ENCODE data around the gene SLC6A20. TPM values are rescaled to one million over a fixed set of nuclear protein-coding genes. Genes with fewer than 3 reads are reported as not detected.

The SLC6A20 gene
- total RNA-seq, 4 donors from 2014 or later: 13.4 to 26.1 (median 21.5) TPM

DNA sequence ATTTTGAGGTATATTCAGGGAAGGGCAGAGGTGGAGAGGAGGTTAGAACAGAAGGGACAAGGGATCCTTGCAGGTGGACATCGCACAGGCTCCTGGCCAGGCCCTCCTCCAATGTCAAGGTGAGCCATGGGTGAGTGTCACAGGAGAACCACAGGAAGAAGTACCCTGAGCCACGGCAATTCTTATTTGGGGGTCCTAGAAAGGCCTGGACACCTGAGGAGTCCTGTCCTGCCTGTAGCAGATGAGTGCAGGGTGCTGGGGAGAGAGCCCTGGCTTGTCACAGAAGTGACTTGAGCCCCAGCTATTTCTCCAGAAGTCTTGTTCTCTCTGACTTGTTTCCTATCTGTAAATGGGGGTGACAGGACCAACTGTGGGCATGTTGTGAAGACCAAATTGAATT is 4.3 kb downstream of the SLC6A20 start:
- no peak for DNase-seq (ENCODE audit: low spot score in 2 of 2)
- H3K27ac ChIP-seq: no peak overlapping the region
- H3K4me3 ChIP-seq: no peak overlapping the region
- peaks cover 0 to 14% (median 6%) of the 10 kb centered on the region in 4 donors for H3K9me3 ChIP-seq
- TF ChIP-seq EP300 (IDR thresholded peaks at IDR 0.05) (no peak), POLR2A (IDR thresholded peaks at IDR 0.05) (no peak)
- TF ChIP-seq, protein P1, sequence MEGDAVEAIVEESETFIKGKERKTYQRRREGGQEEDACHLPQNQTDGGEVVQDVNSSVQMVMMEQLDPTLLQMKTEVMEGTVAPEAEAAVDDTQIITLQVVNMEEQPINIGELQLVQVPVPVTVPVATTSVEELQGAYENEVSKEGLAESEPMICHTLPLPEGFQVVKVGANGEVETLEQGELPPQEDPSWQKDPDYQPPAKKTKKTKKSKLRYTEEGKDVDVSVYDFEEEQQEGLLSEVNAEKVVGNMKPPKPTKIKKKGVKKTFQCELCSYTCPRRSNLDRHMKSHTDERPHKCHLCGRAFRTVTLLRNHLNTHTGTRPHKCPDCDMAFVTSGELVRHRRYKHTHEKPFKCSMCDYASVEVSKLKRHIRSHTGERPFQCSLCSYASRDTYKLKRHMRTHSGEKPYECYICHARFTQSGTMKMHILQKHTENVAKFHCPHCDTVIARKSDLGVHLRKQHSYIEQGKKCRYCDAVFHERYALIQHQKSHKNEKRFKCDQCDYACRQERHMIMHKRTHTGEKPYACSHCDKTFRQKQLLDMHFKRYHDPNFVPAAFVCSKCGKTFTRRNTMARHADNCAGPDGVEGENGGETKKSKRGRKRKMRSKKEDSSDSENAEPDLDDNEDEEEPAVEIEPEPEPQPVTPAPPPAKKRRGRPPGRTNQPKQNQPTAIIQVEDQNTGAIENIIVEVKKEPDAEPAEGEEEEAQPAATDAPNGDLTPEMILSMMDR (IDR thresholded peaks at IDR 0.05): no peak
- WGBS, 2 donors: 85 to 95% methylated on average over 2 of the region's 2 CpGs
- peaks cover 0 to 28% of the 10 kb centered on the region in 2 donors for H3K27me3 ChIP-seq
- H3K4me1 ChIP-seq: peaks cover 0 to 20% (median 10%) of the 10 kb centered on the region in 4 donors
- H3K36me3 ChIP-seq: no peaks in the 10 kb centered on the region

DNA sequence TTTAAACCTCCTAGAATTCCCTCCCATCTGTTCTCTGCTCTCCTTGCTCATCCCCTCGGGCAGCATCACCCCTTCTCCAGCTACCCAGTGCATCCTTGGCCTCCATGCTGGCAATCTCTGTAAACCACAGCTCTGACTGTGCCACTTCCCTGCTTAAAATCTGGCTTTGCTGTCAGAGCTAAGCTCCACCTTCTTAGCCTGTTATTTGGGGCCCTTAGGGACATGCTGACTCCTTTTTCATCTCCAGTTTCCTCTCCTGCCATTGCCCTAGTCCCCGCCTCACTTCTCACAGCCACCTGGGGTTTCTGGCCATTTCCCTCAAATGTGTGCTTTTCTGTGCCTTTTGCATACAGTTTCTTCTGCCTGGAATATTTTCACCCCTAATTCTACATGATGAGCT is 5.7 kb downstream of the SLC6A20 start:
- Histone ChIP-seq H3K27me3 (peaks cover 0 to 14% of the 10 kb centered on the region in 2 donors), H3K4me1 (peaks cover 0 to 6% (median 0%) of the 10 kb centered on the region in 4 donors)
- WGBS, 2 donors: 63 to 79% methylated on average over 2 of the region's 2 CpGs

GRCh38 chr3:45789235-45789812 is 7.0 kb downstream of the SLC6A20 start:
- Histone ChIP-seq H3K9me3 (peaks cover 0 to 19% (median 6%) of the 10 kb centered on the region in 4 donors), H3K4me1 (peaks cover 0 to 5% (median 0%) of the 10 kb centered on the region in 4 donors), H3K36me3 (no peaks in the 10 kb centered on the region), H3K4me3 (no peak overlapping the region), H3K27me3 (peaks cover 0 to 6% of the 10 kb centered on the region in 2 donors), H3K27ac (no peak overlapping the region)
- TF ChIP-seq EP300 (IDR thresholded peaks at IDR 0.05) (no peak), POLR2A (IDR thresholded peaks at IDR 0.05) (no peak)
- TF ChIP-seq, protein P1 (IDR thresholded peaks at IDR 0.05): no peak
- DNase-seq (ENCODE audit: low spot score in 2 of 2): no peak
- 89 to 90% methylated on average over 4 of the region's 4 CpGs for WGBS, 2 donors

More for the DNA sequence above, 5.7 kb downstream of the SLC6A20 start:
- Histone ChIP-seq H3K4me3 (no peak overlapping the region), H3K27ac (no peak overlapping the region), H3K36me3 (no peaks in the 10 kb centered on the region), H3K9me3 (peaks cover 0 to 14% (median 6%) of the 10 kb centered on the region in 4 donors)
- TF ChIP-seq, protein P1 (IDR thresholded peaks at IDR 0.05): no peak
- TF ChIP-seq POLR2A (IDR thresholded peaks at IDR 0.05): no peak
- no peak for TF ChIP-seq EP300 (IDR thresholded peaks at IDR 0.05)
- no peak for DNase-seq (ENCODE audit: low spot score in 2 of 2)

- Histone ChIP-seq H3K4me3 (no peak overlapping the region), H3K4me1 (no peaks in the 10 kb centered on the region), H3K36me3 (no peaks in the 10 kb centered on the region), H3K9me3 (peaks cover 0 to 19% (median 6%) of the 10 kb centered on the region in 4 donors), H3K27ac (no peak overlapping the region), H3K27me3 (no peaks in the 10 kb centered on the region)
- no peak for DNase-seq (ENCODE audit: low spot score in 2 of 2)
- no peak for TF ChIP-seq POLR2A (IDR thresholded peaks at IDR 0.05)
- TF ChIP-seq EP300 (IDR thresholded peaks at IDR 0.05): no peak
- TF ChIP-seq, protein P1 (IDR thresholded peaks at IDR 0.05): no peak
- 92 to 97% methylated on average over 2 of the region's 2 CpGs for WGBS, 2 donors
Observed at GRCh38 chr3:45787551-45787950, 8.8 kb downstream of the SLC6A20 start.

GRCh38 chr3:45786801-45787495 is 9.4 kb downstream of the SLC6A20 start:
- H3K4me1 ChIP-seq: no peaks in the 10 kb centered on the region
- H3K9me3 ChIP-seq: peaks cover 0 to 19% (median 6%) of the 10 kb centered on the region in 4 donors
- no peak overlapping the region for H3K4me3 ChIP-seq
- H3K36me3 ChIP-seq: no peaks in the 10 kb centered on the region
- no peak for DNase-seq (ENCODE audit: low spot score in 2 of 2)
- 84 to 86% methylated on average over 4 of the region's 4 CpGs for WGBS, 2 donors
- no peak overlapping the region for H3K27ac ChIP-seq
- TF ChIP-seq, protein P1 (IDR thresholded peaks at IDR 0.05): no peak
- TF ChIP-seq POLR2A (IDR thresholded peaks at IDR 0.05) (no peak), EP300 (IDR thresholded peaks at IDR 0.05) (no peak)
- no peaks in the 10 kb centered on the region for H3K27me3 ChIP-seq
